UCSD-AML1 (cell line): Measurements from ENCODE around the gene IKZF1.
A peak's percentile ranks its signal among the peaks of the same experiment; 100 is the strongest.
"Not testable (repeated sequence)": the region's sequence is repeated elsewhere in the genome, so short reads cannot be mapped to it uniquely, and the experiment has no call there.

Experiments
- DNase-seq: peaks from one replicate; lab custom pipeline; 2025; ENCODE audit not compliant: unreplicated experiment; lab: John Stamatoyannopoulos, UW

The IKZF1 gene

GRCh38 chr7:50332241-50333165 is 28.0 kb downstream of the IKZF1 start:
- DNase-seq = no peak

GRCh38 chr7:50333221-50333651 is 28.7 kb downstream of the IKZF1 start:
- no peak for DNase-seq

- no peak for DNase-seq
Observed at GRCh38 chr7:50334341-50334994, 30.0 kb downstream of the IKZF1 start.

GRCh38 chr7:50335230-50335794 is 30.8 kb downstream of the IKZF1 start:
- no peak for DNase-seq

GRCh38 chr7:50335795-50336754 is 31.6 kb downstream of the IKZF1 start:
- no peak for DNase-seq

GRCh38 chr7:50336894-50337703 is 32.6 kb downstream of the IKZF1 start:
- no peak for DNase-seq

- DNase-seq = not testable (repeated sequence)
Observed at GRCh38 chr7:50339472-50339871, 35.0 kb downstream of the IKZF1 start.

- DNase-seq = peak; percentile 20
Observed at GRCh38 chr7:50339990-50340500, 35.5 kb downstream of the IKZF1 start.

GRCh38 chr7:50341724-50342123 is 37.2 kb downstream of the IKZF1 start:
- no peak for DNase-seq

GRCh38 chr7:50342616-50343114 is 38.1 kb downstream of the IKZF1 start:
- DNase-seq = no peak

GRCh38 chr7:50346545-50347497 is 42.3 kb downstream of the IKZF1 start:
- no peak for DNase-seq

GRCh38 chr7:50347693-50348092 is 43.2 kb downstream of the IKZF1 start:
- DNase-seq = no peak

GRCh38 chr7:50348469-50349162 is 44.1 kb downstream of the IKZF1 start:
- DNase-seq = no peak

GRCh38 chr7:50349399-50349798 is 44.9 kb downstream of the IKZF1 start:
- DNase-seq = no peak

GRCh38 chr7:50349963-50350944 is 45.7 kb downstream of the IKZF1 start:
- no peak for DNase-seq

GRCh38 chr7:50351267-50351666 is 46.8 kb downstream of the IKZF1 start:
- DNase-seq = no peak

- DNase-seq = no peak
Observed at GRCh38 chr7:50352282-50352681, 47.8 kb downstream of the IKZF1 start.
